ENCODE measurements around the gene XRCC3.
"Not testable (repeated sequence)": the region's sequence is repeated elsewhere in the genome, so short reads cannot be mapped to it uniquely, and the experiment has no call there.

The XRCC3 gene

DNA sequence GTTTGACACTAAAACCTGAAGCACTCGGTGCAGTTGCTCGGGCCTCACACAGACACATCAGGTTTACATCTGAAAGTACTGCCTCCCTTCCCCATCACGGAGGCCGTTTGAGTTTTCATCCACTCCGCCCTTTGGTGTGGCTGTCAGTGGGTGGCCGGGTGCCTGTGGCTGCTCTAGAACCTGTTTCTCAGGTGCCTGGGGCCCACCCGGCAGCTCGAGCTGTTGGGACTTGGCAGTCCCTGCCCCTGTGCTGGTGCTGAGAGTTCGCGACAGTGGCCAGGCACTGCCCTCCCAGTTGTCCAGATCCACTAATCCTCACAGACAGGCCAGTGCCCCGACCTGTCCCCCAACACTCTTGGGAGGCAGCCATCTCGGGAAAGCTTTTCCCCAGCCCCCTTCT lies 22.4 kb downstream of the XRCC3 start:
- Histone ChIP-seq H3K4me1 (peaks cover 25% of the 10 kb centered on the region), H3K9me3 (no peaks in the 10 kb centered on the region), H3K36me3 (peaks cover 53% of the 10 kb centered on the region), H3K27me3 (no peaks in the 10 kb centered on the region), H3K4me3 (ENCODE audit: low read depth, low read length) (no peak overlapping the region)
- TF ChIP-seq, protein P1, sequence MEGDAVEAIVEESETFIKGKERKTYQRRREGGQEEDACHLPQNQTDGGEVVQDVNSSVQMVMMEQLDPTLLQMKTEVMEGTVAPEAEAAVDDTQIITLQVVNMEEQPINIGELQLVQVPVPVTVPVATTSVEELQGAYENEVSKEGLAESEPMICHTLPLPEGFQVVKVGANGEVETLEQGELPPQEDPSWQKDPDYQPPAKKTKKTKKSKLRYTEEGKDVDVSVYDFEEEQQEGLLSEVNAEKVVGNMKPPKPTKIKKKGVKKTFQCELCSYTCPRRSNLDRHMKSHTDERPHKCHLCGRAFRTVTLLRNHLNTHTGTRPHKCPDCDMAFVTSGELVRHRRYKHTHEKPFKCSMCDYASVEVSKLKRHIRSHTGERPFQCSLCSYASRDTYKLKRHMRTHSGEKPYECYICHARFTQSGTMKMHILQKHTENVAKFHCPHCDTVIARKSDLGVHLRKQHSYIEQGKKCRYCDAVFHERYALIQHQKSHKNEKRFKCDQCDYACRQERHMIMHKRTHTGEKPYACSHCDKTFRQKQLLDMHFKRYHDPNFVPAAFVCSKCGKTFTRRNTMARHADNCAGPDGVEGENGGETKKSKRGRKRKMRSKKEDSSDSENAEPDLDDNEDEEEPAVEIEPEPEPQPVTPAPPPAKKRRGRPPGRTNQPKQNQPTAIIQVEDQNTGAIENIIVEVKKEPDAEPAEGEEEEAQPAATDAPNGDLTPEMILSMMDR (IDR thresholded peaks at IDR 0.05; ENCODE audit: low read depth, low read length) = no peak
- DNase-seq = no peak

DNA sequence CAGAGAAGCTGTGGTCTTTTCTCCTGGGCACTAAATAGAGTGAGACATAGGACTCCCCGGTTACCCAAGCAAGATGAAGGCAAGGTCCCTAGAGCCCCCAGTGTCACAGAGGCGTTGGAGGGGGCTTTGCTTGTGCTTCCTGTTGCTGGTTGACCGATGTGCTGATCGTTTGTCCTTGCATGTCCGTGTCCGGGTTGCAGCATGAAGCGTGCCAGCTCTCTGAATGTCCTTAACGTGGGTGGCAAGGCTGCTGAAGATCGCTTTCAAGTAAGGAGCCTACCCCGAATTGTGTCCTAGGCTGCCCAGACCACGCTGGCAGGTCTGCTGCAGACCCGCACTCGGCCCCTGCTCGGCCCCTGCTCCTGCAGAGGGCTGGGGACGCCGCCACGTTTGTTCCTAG lies 23.1 kb downstream of the XRCC3 start:
- Histone ChIP-seq H3K36me3 (peaks cover 50% of the 10 kb centered on the region), H3K4me1 (peaks cover 20% of the 10 kb centered on the region), H3K9me3 (no peaks in the 10 kb centered on the region), H3K27me3 (no peaks in the 10 kb centered on the region), H3K4me3 (ENCODE audit: low read depth, low read length) (no peak overlapping the region)
- TF ChIP-seq, protein P1 (IDR thresholded peaks at IDR 0.05; ENCODE audit: low read depth, low read length) = no peak
- DNase-seq = no peak

DNA sequence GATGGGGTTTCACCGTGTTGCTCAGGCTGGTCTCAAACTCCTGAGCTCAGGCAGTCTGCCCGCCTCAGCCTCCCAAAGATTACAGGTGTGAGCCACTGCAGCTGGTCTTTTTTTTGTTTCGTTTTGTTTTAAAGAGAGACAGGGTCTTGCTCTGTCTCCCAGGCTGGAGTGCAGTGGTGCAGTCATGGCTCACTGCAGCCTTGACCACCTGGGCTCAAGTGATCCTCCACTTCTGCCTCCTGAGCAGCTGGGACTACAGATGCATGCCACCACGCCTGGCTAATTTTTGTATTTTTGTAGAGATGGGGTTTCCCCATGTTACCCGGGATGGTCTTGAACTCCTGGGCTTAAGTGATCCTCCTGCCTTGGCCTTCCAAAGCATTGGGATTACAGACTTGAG lies 23.6 kb downstream of the XRCC3 start:
- Histone ChIP-seq H3K4me1 (peaks cover 15% of the 10 kb centered on the region), H3K36me3 (peaks cover 52% of the 10 kb centered on the region)
- H3K27me3 ChIP-seq; H3K9me3 ChIP-seq; DNase-seq; H3K4me3 ChIP-seq (ENCODE audit: low read depth, low read length): not testable (repeated sequence)

DNA sequence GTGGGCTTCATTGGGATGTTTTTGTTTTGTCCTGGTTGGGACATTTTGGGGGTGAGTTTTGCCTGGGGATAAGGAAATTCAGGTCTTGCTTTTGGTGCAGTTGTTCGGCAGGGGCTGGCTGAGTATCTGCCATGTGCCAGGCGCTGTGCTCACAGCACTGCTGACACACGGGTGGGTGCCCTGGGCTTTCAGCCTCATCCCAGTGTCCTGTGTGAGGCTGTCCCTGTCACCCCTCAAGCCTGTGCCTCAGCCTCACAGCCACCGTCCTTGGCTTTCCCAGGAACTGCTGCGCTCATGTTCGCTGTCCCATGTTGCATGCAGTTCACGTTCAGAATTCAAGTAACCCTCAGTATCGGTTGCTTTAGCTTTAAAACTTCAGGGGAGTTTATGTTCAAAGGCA lies 24.9 kb downstream of the XRCC3 start:
- no peak overlapping the region for H3K4me3 ChIP-seq (ENCODE audit: low read depth, low read length)
- no peak for DNase-seq
- TF ChIP-seq, protein P1 (IDR thresholded peaks at IDR 0.05; ENCODE audit: low read depth, low read length) = no peak
- H3K4me1 ChIP-seq = peaks cover 4% of the 10 kb centered on the region; the same call in 1 of the 2 replicates
- H3K36me3 ChIP-seq = peaks cover 62% of the 10 kb centered on the region
- H3K9me3 ChIP-seq = no peaks in the 10 kb centered on the region
- no peaks in the 10 kb centered on the region for H3K27me3 ChIP-seq

DNA sequence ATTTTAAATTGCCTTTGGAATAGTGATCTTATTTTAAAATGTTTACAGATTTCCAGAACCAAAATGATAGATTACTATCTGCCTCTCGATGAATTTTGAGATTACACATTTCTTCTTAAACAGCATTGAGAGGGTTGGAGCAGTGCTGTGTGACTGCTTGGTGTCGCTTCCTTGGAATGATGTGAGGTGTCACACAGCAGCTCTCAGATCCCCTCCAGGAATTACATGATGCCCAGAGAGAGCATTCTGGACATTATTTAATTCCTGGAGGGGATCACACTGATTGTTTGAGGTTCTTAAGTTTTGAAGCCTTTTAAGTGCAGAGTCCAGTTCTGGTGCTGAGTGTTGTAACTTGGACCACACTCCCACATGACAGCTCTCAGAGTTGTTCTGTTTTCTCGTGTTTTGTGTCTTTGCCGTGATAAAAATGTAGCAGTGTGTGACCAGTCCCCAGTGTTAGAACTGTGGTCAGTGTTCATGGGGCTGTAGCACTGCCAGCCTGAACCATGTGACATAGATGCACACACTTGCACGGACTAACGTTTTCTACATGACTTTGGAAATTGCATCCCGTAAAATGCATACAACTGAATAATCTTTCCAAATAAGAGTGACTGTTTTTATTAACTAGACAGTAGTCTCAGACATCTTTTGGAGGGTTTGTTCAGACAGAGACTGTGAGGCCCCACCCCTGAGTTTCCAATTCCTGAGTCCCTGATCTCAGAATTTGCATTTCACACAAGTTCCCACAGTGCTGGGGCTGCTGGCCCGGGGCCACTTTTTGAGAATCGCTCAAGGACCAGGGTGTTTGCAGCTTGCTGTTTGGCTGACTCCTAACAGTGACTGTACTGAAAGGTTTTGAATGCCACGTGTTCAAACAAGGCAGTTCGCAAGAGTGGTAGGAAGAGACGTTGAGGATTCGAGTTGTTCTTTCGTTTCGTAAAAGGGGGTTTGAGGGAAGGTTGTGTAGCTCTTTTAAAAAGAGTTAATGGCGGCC lies 26.0 kb downstream of the XRCC3 start:
- no peak overlapping the region for H3K4me3 ChIP-seq (ENCODE audit: low read depth, low read length)
- peaks cover 66% of the 10 kb centered on the region for H3K36me3 ChIP-seq
- TF ChIP-seq, protein P1 (IDR thresholded peaks at IDR 0.05; ENCODE audit: low read depth, low read length) = no peak
- H3K27me3 ChIP-seq = no peaks in the 10 kb centered on the region
- no peak for DNase-seq
- no peaks in the 10 kb centered on the region for H3K9me3 ChIP-seq
- H3K4me1 ChIP-seq = no peaks in the 10 kb centered on the region

DNA sequence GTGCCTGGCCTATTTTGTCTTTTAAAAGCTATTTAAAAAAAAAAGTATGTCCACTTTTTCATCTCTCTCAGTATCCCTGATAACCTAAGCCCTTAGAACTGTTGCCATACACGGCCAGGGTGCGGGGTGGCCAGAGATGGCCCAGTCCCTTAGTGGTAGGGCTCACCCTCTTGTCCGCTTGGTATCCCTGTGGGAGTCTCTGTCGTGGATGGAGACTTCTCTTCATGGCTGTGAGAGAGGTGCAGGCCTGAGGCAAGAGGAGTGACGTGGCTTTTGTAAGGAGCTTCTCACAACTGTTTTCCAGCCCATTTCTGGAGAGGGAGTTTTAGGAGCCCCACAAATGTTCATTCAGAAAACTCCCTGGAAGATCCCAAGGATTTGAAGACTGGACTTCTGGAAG lies 26.8 kb downstream of the XRCC3 start:
- no peak overlapping the region for H3K4me3 ChIP-seq (ENCODE audit: low read depth, low read length)
- H3K27me3 ChIP-seq = no peaks in the 10 kb centered on the region
- no peaks in the 10 kb centered on the region for H3K9me3 ChIP-seq
- peaks cover 65% of the 10 kb centered on the region for H3K36me3 ChIP-seq
- no peaks in the 10 kb centered on the region for H3K4me1 ChIP-seq
- TF ChIP-seq, protein P1 (IDR thresholded peaks at IDR 0.05; ENCODE audit: low read depth, low read length) = no peak
- no peak for DNase-seq
